Progenitor cell of endocrine pancreas (in vitro differentiated cells): Measurements from ENCODE around the gene NR5A1. TPM values are rescaled to one million over a fixed set of nuclear protein-coding genes. Genes with fewer than 3 reads are reported as not detected.

Experiments used
- DNase-seq: peaks from one replicate; pipeline ENCODE4 v3.0.0; 2021; ENCODE audit warnings: low spot score; ENCODE audit not compliant: unreplicated experiment
- H3K27ac Mint-ChIP-seq: 2 replicates; pipeline ENCODE4 v1.8.0; 2021; ENCODE audit warnings: mild to moderate bottlenecking, moderate library complexity, mixed read lengths
- H3K27me3 Mint-ChIP-seq: 2 replicates; pipeline ENCODE4 v1.8.0; 2021; ENCODE audit warnings: mixed read lengths
- H3K36me3 Mint-ChIP-seq: 2 replicates; pipeline ENCODE4 v1.8.0; 2022; ENCODE audit warnings: mixed read lengths; ENCODE audit not compliant: insufficient read depth
- H3K4me1 Mint-ChIP-seq: 2 replicates; pipeline ENCODE4 v1.8.0; 2021; ENCODE audit warnings: low read depth, mixed read lengths
- H3K4me3 Mint-ChIP-seq: 2 replicates; pipeline ENCODE4 v1.8.0; 2021; ENCODE audit warnings: low read depth, mild to moderate bottlenecking, moderate library complexity, mixed read lengths
- H3K9me3 Mint-ChIP-seq: 2 replicates; pipeline ENCODE4 v1.8.0; 2021; ENCODE audit warnings: low read depth, mixed read lengths
- CTCF ChIP-seq: fragments of 200-600 bp; sonication (generic); IDR thresholded peaks from one replicate; pipeline ENCODE4 v1.5.0; 2021; ENCODE audit warnings: antibody characterized with exemption, mild to moderate bottlenecking; ENCODE audit not compliant: unreplicated experiment
- total RNA-seq: library from RNA; stranded (reverse); gene quantifications from 2 replicates; pipeline ENCODE4 v1.2.1, GENCODE V29; 2021

The NR5A1 gene
- total RNA-seq, 1 donor from 2014 or later = 0.36 TPM

GRCh38 chr9:124436320-124436719, 70.9 kb downstream of the NR5A1 start:
- H3K36me3 Mint-ChIP-seq = no peaks in the 10 kb centered on the region
- H3K9me3 Mint-ChIP-seq = no peaks in the 10 kb centered on the region
- no peaks in the 10 kb centered on the region for H3K4me1 Mint-ChIP-seq
- no peak for DNase-seq
- no peak overlapping the region for H3K27ac Mint-ChIP-seq
- no peak for TF ChIP-seq CTCF
- H3K4me3 Mint-ChIP-seq = no peak overlapping the region
- H3K27me3 Mint-ChIP-seq = peaks cover 23% of the 10 kb centered on the region

Other genes starting within 250 kb of the NR5A1 start
- gene NEK6, start 249.4 kb downstream of the NR5A1 start, total RNA-seq = 23.9 and 24.4 TPM in 2 replicates
- 143 and 144 TPM in 2 replicates for gene PSMB7, start 92.0 kb downstream of the NR5A1 start, total RNA-seq
- not detected in 2 replicates for gene ADGRD2, start 56.9 kb downstream of the NR5A1 start, total RNA-seq